ENCODE results near the gene RNF31.

The RNF31 gene

GRCh38 chr14:24145690-24146452 is 1.4 kb upstream of the RNF31 start:
- Histone ChIP-seq H3K9me3 (no peaks in the 10 kb centered on the region), H3K27me3 (no peaks in the 10 kb centered on the region), H3K4me2 (peak overlapping the region; percentile 92), H3K4me1 (peaks cover 54% of the 10 kb centered on the region), H3K9ac (peak overlapping the region; percentile 90), H3K36me3 (peaks cover 52% of the 10 kb centered on the region), H3K4me3 (peak overlapping the region; percentile 100), H3K27ac (peak overlapping the region; percentile 88), H4K20me1 (peaks cover 20% of the 10 kb centered on the region)
- no peak for TF ChIP-seq Cebpa-rat (IDR thresholded peaks at IDR 0.05)

- Histone ChIP-seq H3K36me3 (peaks cover 58% of the 10 kb centered on the region), H3K4me2 (peak within 1 kb of the TSS; percentile 99), H3K4me1 (peaks cover 54% of the 10 kb centered on the region), H3K27ac (peak within 1 kb of the TSS; percentile 89), H4K20me1 (peaks cover 20% of the 10 kb centered on the region), H3K4me3 (peak within 1 kb of the TSS; percentile 100), H3K27me3 (no peaks in the 10 kb centered on the region), H3K9ac (peak within 1 kb of the TSS; percentile 92), H3K9me3 (no peaks in the 10 kb centered on the region)
- no peak for TF ChIP-seq Cebpa-rat (IDR thresholded peaks at IDR 0.05)
Observed at GRCh38 chr14:24146453-24146977, 783 bp upstream of the RNF31 start, which contains the start of gene PSME2. Gene PSME2 (minus strand): TSS chr14:24146610. CDS start chr14:24146581, 29 bp downstream.

- Histone ChIP-seq H3K4me3 (peak overlapping the region; percentile 100), H3K4me2 (peak overlapping the region; percentile 99), H3K36me3 (peaks cover 68% of the 10 kb centered on the region), H4K20me1 (peaks cover 20% of the 10 kb centered on the region), H3K27ac (peak overlapping the region; percentile 89), H3K9ac (peak overlapping the region; percentile 92), H3K4me1 (peaks cover 43% of the 10 kb centered on the region), H3K9me3 (no peaks in the 10 kb centered on the region), H3K27me3 (no peaks in the 10 kb centered on the region)
- TF ChIP-seq Cebpa-rat (IDR thresholded peaks at IDR 0.05), result no peak
Observed at GRCh38 chr14:24147761-24148428, 597 bp downstream of the RNF31 start.

GRCh38 chr14:24149302-24149969 is 2.1 kb downstream of the RNF31 start:
- H3K27me3 ChIP-seq, result no peaks in the 10 kb centered on the region
- H3K4me2 ChIP-seq, result no peak overlapping the region
- no peak overlapping the region for H3K27ac ChIP-seq
- peaks cover 28% of the 10 kb centered on the region for H3K4me1 ChIP-seq
- TF ChIP-seq Cebpa-rat (IDR thresholded peaks at IDR 0.05), result no peak
- peaks cover 66% of the 10 kb centered on the region for H3K36me3 ChIP-seq
- peaks cover 20% of the 10 kb centered on the region for H4K20me1 ChIP-seq
- H3K9me3 ChIP-seq, result no peaks in the 10 kb centered on the region
- no peak overlapping the region for H3K4me3 ChIP-seq
- peak overlapping the region; percentile 41; the same call in 1 of the 2 replicates for H3K9ac ChIP-seq

GRCh38 chr14:24150061-24150460 is 2.8 kb downstream of the RNF31 start:
- Histone ChIP-seq H3K4me1 (peaks cover 22% of the 10 kb centered on the region), H3K27me3 (no peaks in the 10 kb centered on the region), H3K4me2 (no peak overlapping the region), H3K36me3 (peaks cover 66% of the 10 kb centered on the region), H3K27ac (no peak overlapping the region), H3K9ac (no peak overlapping the region), H4K20me1 (peaks cover 20% of the 10 kb centered on the region), H3K9me3 (no peaks in the 10 kb centered on the region), H3K4me3 (no peak overlapping the region)
- no peak for TF ChIP-seq Cebpa-rat (IDR thresholded peaks at IDR 0.05)

- Histone ChIP-seq H3K36me3 (peaks cover 70% of the 10 kb centered on the region), H3K9ac (no peak overlapping the region), H3K9me3 (no peaks in the 10 kb centered on the region), H3K4me1 (peaks cover 17% of the 10 kb centered on the region), H4K20me1 (peaks cover 20% of the 10 kb centered on the region), H3K27me3 (no peaks in the 10 kb centered on the region), H3K4me3 (no peak overlapping the region), H3K4me2 (no peak overlapping the region), H3K27ac (no peak overlapping the region)
- TF ChIP-seq Cebpa-rat (IDR thresholded peaks at IDR 0.05), result no peak
Observed at GRCh38 chr14:24150567-24150966, 3.3 kb downstream of the RNF31 start.

GRCh38 chr14:24150993-24151392 is 3.7 kb downstream of the RNF31 start:
- peaks cover 74% of the 10 kb centered on the region for H3K36me3 ChIP-seq
- TF ChIP-seq Cebpa-rat (IDR thresholded peaks at IDR 0.05), result no peak

GRCh38 chr14:24151404-24152080 is 4.2 kb downstream of the RNF31 start:
- TF ChIP-seq Cebpa-rat (IDR thresholded peaks at IDR 0.05), result no peak
- H4K20me1 ChIP-seq, result peaks cover 20% of the 10 kb centered on the region
- no peaks in the 10 kb centered on the region for H3K9me3 ChIP-seq

More at GRCh38 chr14:24150993-24151392, 3.7 kb downstream of the RNF31 start:
- Histone ChIP-seq H3K4me1 (peaks cover 13% of the 10 kb centered on the region), H3K9me3 (no peaks in the 10 kb centered on the region), H3K4me2 (no peak overlapping the region), H3K27me3 (no peaks in the 10 kb centered on the region), H3K27ac (no peak overlapping the region), H4K20me1 (peaks cover 20% of the 10 kb centered on the region), H3K4me3 (no peak overlapping the region), H3K9ac (no peak overlapping the region)

GRCh38 chr14:24155100-24155499 is 7.8 kb downstream of the RNF31 start:
- Histone ChIP-seq H3K9me3 (no peaks in the 10 kb centered on the region), H3K27ac (peak overlapping the region; percentile 3; the same call in 1 of the 2 replicates), H3K36me3 (peaks cover 96% of the 10 kb centered on the region), H3K4me1 (peaks cover under 1% of the 10 kb centered on the region; the same call in 1 of the 2 replicates), H3K9ac (no peak overlapping the region), H3K4me3 (no peak overlapping the region), H4K20me1 (no peaks in the 10 kb centered on the region), H3K27me3 (no peaks in the 10 kb centered on the region), H3K4me2 (no peak overlapping the region)
- no peak for TF ChIP-seq Cebpa-rat (IDR thresholded peaks at IDR 0.05)

More at GRCh38 chr14:24151404-24152080, 4.2 kb downstream of the RNF31 start:
- Histone ChIP-seq H3K27ac (no peak overlapping the region), H3K36me3 (peaks cover 79% of the 10 kb centered on the region), H3K9ac (no peak overlapping the region), H3K27me3 (no peaks in the 10 kb centered on the region), H3K4me2 (no peak overlapping the region), H3K4me3 (no peak overlapping the region), H3K4me1 (peaks cover 13% of the 10 kb centered on the region)
